IMR-90 (cell line): ENCODE data around the gene LRRTM4. TPM values are rescaled to one million over a fixed set of nuclear protein-coding genes. Genes with fewer than 3 reads are reported as not detected.
A peak's percentile ranks its signal among the peaks of the same experiment; 100 is the strongest.
"Not testable (repeated sequence)": the region's sequence is repeated elsewhere in the genome, so short reads cannot be mapped to it uniquely, and the experiment has no call there.

Experiments used
- ATAC-seq: fragments of 200-7000 bp; cut with Tn5 transposase; 2 replicates; pipeline ENCODE4 v1.9.1; 2020; ENCODE audit warnings: low read depth, mild to moderate bottlenecking, moderate library complexity
- BruUV-seq: library from RNA; stranded (reverse); fragments of 400-500 nt; replicated peaks from 2 replicates; lab custom pipeline; 2021; lab: Mats Ljungman, UMichigan
- CTCF ChIA-PET: fragments of 300-600 bp; formaldehyde crosslinking; extraction: SDS; loops from one replicate; lab custom pipeline; 2021; ENCODE audit warnings: antibody characterized with exemption; lab: Yijun Ruan, JAX
- POLR2A ChIA-PET: fragments of 300-600 bp; sonication (Branson Sonifier 250); formaldehyde crosslinking; loops from one replicate; lab custom pipeline; 2022; ENCODE audit warnings: antibody characterized with exemption; ENCODE audit not compliant: unreplicated experiment; lab: Charles Lee
- DNase-seq: peaks from one replicate; pipeline ENCODE4 v3.0.0; 2013
- H2AFZ ChIP-seq: replicated peaks from 2 replicates; pipeline ENCODE3; 2013; ENCODE audit warnings: low read length, mild to moderate bottlenecking; ENCODE audit not compliant: poor library complexity
- H2AK5ac ChIP-seq: 2 replicates; pipeline ENCODE4 v1.6.1; 2013; ENCODE audit warnings: low read depth, low read length, inconsistent platforms
- H2AK9ac ChIP-seq: replicated peaks from 2 replicates; pipeline ENCODE3; 2013; ENCODE audit warnings: mild to moderate bottlenecking, low read depth, low read length, moderate library complexity; ENCODE audit not compliant: poor library complexity
- H2BK120ac ChIP-seq: 2 replicates; pipeline ENCODE4 v1.6.1; 2013; ENCODE audit warnings: low read depth, low read length, inconsistent platforms
- H2BK15ac ChIP-seq: 3 replicates; pipeline ENCODE4 v1.6.1; 2013; ENCODE audit warnings: low read depth, low read length, inconsistent platforms
- H2BK20ac ChIP-seq: 2 replicates; pipeline ENCODE4 v1.6.1; 2013; ENCODE audit warnings: low read depth, mild to moderate bottlenecking, inconsistent platforms, low read length, moderate library complexity
- H2BK5ac ChIP-seq: 2 replicates; pipeline ENCODE4 v1.6.1; 2013; ENCODE audit warnings: mild to moderate bottlenecking, low read depth, low read length, inconsistent platforms; ENCODE audit not compliant: poor library complexity, severe bottlenecking
- H3K14ac ChIP-seq: replicated peaks from 2 replicates; pipeline ENCODE4 v1.6.1; 2013; ENCODE audit warnings: low read depth, low read length, inconsistent platforms
- H3K18ac ChIP-seq: 2 replicates; pipeline ENCODE4 v1.6.1; 2013; ENCODE audit warnings: low read depth, low read length, control low read depth
- H3K23ac ChIP-seq: 2 replicates; pipeline ENCODE4 v1.6.1; 2013; ENCODE audit warnings: low read depth, low read length, inconsistent platforms
- H3K27ac ChIP-seq: 2 replicates; pipeline ENCODE4 v1.5.1; 2013; ENCODE audit warnings: mild to moderate bottlenecking, control low read depth, low read length; ENCODE audit not compliant: insufficient read depth
- H3K27me3 ChIP-seq: 2 replicates; pipeline ENCODE4 v1.6.1; 2013; ENCODE audit warnings: low read length; ENCODE audit not compliant: control insufficient read depth, insufficient read depth
- H3K36me3 ChIP-seq: 2 replicates; pipeline ENCODE4 v1.6.1; 2013; ENCODE audit warnings: low read length, mixed read lengths; ENCODE audit not compliant: control insufficient read depth, insufficient read depth
- H3K4ac ChIP-seq: 2 replicates; pipeline ENCODE4 v1.6.1; 2013; ENCODE audit warnings: low read depth, low read length, inconsistent platforms
- H3K4me1 ChIP-seq: 2 replicates; pipeline ENCODE4 v1.6.1; 2013; ENCODE audit warnings: low read length, mixed read lengths; ENCODE audit not compliant: control insufficient read depth, insufficient read depth
- H3K4me2 ChIP-seq: 2 replicates; pipeline ENCODE4 v1.6.1; 2013; ENCODE audit warnings: low read depth, mild to moderate bottlenecking, control low read depth, low read length, moderate library complexity
- H3K4me3 ChIP-seq: 2 replicates; pipeline ENCODE4 v1.5.1; 2013; ENCODE audit warnings: low read depth, mild to moderate bottlenecking, control low read depth, low read length, moderate library complexity; ENCODE audit not compliant: insufficient read depth
- H3K56ac ChIP-seq: 2 replicates; pipeline ENCODE4 v1.6.1; 2013; ENCODE audit warnings: low read length, inconsistent platforms; ENCODE audit not compliant: insufficient read depth; ENCODE audit errors: extremely low read depth
- H3K79me1 ChIP-seq, 2 experiments: 2 replicates each; pipeline ENCODE4 v1.6.1; 2013; ENCODE audit warnings: low read length in 2 of 2, inconsistent platforms in 1 of 2, low read depth in 1 of 2
- H3K9ac ChIP-seq: 2 replicates; pipeline ENCODE4 v1.6.1; 2013; ENCODE audit warnings: low read depth, low read length, control low read depth
- H3K9me1 ChIP-seq: 2 replicates; pipeline ENCODE4 v1.6.1; 2013; ENCODE audit warnings: low read length, inconsistent platforms; ENCODE audit not compliant: insufficient read depth
- H3K9me3 ChIP-seq: 2 replicates; pipeline ENCODE4 v1.6.1; 2013; ENCODE audit warnings: low read length; ENCODE audit not compliant: control insufficient read depth, insufficient read depth
- H4K20me1 ChIP-seq: 2 replicates; pipeline ENCODE4 v1.6.1; 2013; ENCODE audit warnings: low read length, inconsistent platforms; ENCODE audit not compliant: insufficient read depth
- H4K5ac ChIP-seq: 2 replicates; pipeline ENCODE4 v1.6.1; 2013; ENCODE audit warnings: mild to moderate bottlenecking, low read depth, low read length, control low read depth
- H4K8ac ChIP-seq, 2 experiments: 2 replicates each; pipeline ENCODE4 v1.6.1; 2013; ENCODE audit warnings: low read depth in 2 of 2, low read length in 2 of 2, control low read depth in 1 of 2, inconsistent platforms in 1 of 2
- H4K91ac ChIP-seq: 2 replicates; pipeline ENCODE4 v1.6.1; 2013; ENCODE audit warnings: low read depth, low read length, inconsistent platforms; ENCODE audit not compliant: insufficient read depth
- MAFK ChIP-seq: IDR thresholded peaks from 2 replicates; pipeline ENCODE4 v1.6.1; 2012; ENCODE audit warnings: low read depth, low read length, improper control_type of control experiment
- WGBS, 2 experiments: methylation state at CpG; one replicate each; pipeline versions ENCODE4 v1.1.5 to v1.1.7; 2013; ENCODE audit warnings: missing lambda C conversion rate in 2 of 2; ENCODE audit not compliant: insufficient read length in 1 of 2; ENCODE audit errors: extremely low coverage in 2 of 2; 5-methylcytosine and 5-hydroxymethylcytosine counted together
- dilution Hi-C: fragments of 300-500 bp; cut with HindIII; formaldehyde crosslinking; loops from one replicate; pipeline ENCODE4 v1.14.3; 2018; ENCODE audit warnings: low sequenced_read_pairs; ENCODE audit not compliant: unreplicated experiment
- in situ Hi-C: fragments of 300-500 bp; cut with MboI; formaldehyde crosslinking; loops from 3 replicates; pipeline ENCODE4 v1.14.3; 2019; ENCODE audit warnings: low sequenced_read_pairs, inconsistent platforms, mixed read lengths
- intact Hi-C: fragments of 100-400 bp; cut with micrococcal nuclease; formaldehyde crosslinking; loops from 2 replicates; pipeline ENCODE4 v1.10.0; 2022
- polyA plus RNA-seq, 3 experiments: library from polyadenylated mRNA; depleted of rRNA; stranded (reverse); fragments of >200 nt; gene quantifications; 2 replicates each; pipeline ENCODE4 v1.2.3, GENCODE V29; 2012; ENCODE audit warnings: low replicate concordance in 1 of 3
- total RNA-seq: library from RNA; depleted of rRNA; stranded (reverse); fragments of >200 nt; gene quantifications from 2 replicates; pipeline ENCODE4 v1.2.3, GENCODE V29; 2012

LRRTM4 gene
- total and polyA plus RNA-seq, 2 of the 4 experiments (the other 2 are of a cell fraction): not detected

DNA sequence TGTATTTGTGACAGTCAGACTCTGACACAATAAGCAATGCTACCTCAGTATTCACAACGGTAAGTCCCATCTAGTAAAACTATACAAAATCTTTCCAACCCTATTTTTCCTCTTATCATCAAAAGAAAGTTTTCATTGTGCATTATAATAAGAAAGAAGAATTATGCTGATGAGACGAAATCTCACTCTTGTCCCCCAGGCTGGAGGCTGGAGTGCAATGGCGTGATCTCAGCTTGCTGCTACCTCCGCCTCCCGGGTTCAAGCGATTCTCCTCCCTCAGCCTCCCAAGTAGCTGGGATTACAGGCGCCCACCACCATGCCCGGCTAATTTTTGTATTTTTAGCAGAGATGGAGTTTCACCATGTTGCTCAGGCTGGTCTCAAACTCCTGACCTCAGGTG lies 393.7 kb downstream of the LRRTM4 start:
- peak; percentile 68 for TF ChIP-seq MAFK
- H3K56ac ChIP-seq, H2AFZ ChIP-seq, in situ Hi-C loops, H3K18ac ChIP-seq, ATAC-seq, H4K8ac ChIP-seq, H2BK5ac ChIP-seq, CTCF ChIA-PET, H3K23ac ChIP-seq, H3K14ac ChIP-seq, H3K9me1 ChIP-seq, dilution Hi-C loops, H2AK9ac ChIP-seq, DNase-seq, H3K4ac ChIP-seq, BruUV-seq, H3K4me2 ChIP-seq, H2BK15ac ChIP-seq, H3K4me1 ChIP-seq, H4K5ac ChIP-seq, POLR2A ChIA-PET, H4K91ac ChIP-seq, H4K20me1 ChIP-seq, H2AK5ac ChIP-seq, H3K9ac ChIP-seq, H3K27me3 ChIP-seq, H3K9me3 ChIP-seq, H2BK120ac ChIP-seq, H2BK20ac ChIP-seq, H3K27ac ChIP-seq, intact Hi-C loops, H3K36me3 ChIP-seq, H3K4me3 ChIP-seq, H3K79me1 ChIP-seq: not testable (repeated sequence)
- WGBS, 2 experiments: no CpG with 5 or more reads among the region's 8 CpGs
